ENCODE data around the gene RMRP. TPM values are rescaled to one million over a fixed set of nuclear protein-coding genes. Genes with fewer than 3 reads are reported as not detected.

RMRP gene
- polyA plus RNA-seq, 1 of the 3 experiments (the other 2 are of a cell fraction) = 64.9 TPM

DNA sequence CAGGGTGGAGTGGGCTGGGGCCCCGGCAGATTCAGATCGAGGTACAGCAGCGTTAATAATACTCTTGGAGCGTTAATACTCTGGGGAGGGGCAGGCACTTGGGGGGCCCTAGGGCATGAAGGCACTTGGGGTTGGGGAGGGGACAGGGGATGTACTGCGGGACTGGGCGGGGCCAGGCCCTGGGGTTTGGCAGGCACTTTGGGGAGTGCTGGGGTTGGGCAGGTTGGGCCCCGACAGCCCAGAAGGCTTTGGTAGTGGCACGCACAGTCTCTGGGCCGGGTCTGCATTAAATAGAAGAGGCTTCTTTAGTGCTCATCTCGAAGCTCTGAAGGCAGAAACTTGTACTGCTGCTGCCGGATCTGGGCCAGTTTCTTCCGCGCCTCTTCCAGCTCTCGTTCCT is 39.7 kb upstream of the RMRP start:
- Histone ChIP-seq H3K36me3 (replicated peaks in 1 of 2; ENCODE audit: control insufficient read depth in 1 of 2, insufficient read depth in 2 of 2, low read length in 1 of 2) (peaks cover 42 to 59% of the 10 kb centered on the region in 2 experiments), H3K4me3 (ENCODE audit: low read depth in 2 of 2, low read length in 1 of 2) (no peak overlapping the region), H3K27me3 (ENCODE audit: insufficient read depth) (no peaks in the 10 kb centered on the region), H3K9me2 (no peaks in the 10 kb centered on the region), H3F3A (replicated peaks; ENCODE audit: insufficient read depth) (peaks cover 52% of the 10 kb centered on the region), H3K79me2 (ENCODE audit: insufficient read depth) (no peaks in the 10 kb centered on the region), H3K27ac (ENCODE audit: low read depth in 2 of 2, low read length in 1 of 2) (no peak overlapping the region), H2AFZ (ENCODE audit: low read depth) (no peak overlapping the region), H3K9ac (no peak overlapping the region), H3K4me2 (no peak overlapping the region), H3K4me1 (ENCODE audit: control insufficient read depth in 1 of 2, insufficient read depth in 2 of 2, low read depth in 1 of 2, low read length in 1 of 2) (no peaks in the 10 kb centered on the region), H4K20me1 (ENCODE audit: insufficient read depth) (no peaks in the 10 kb centered on the region), H3K9me3 (no peaks in the 10 kb centered on the region)
- no peak for DNase-seq
- ChIA-PET CTCF (interaction anchor here (1.0 to 8.3 kb wide), 13 partner anchors 10 to 366 kb away, joined by 3 to 183 read pairs (median 13); partner anchors contain the start of genes ARHGEF39, CCDC107, CREB3 and RMRP), POLR2A (interaction anchor here (0.8 to 1.1 kb wide), 2 partner anchors 8 to 11 kb away, joined by 3 to 4 read pairs; no protein-coding TSS in a partner anchor)
- 93% methylated on average over 8 of the region's 14 CpGs for WGBS (ENCODE audit: low lambda C conversion rate)
- no peak for TF ChIP-seq EZH2phosphoT487 (IDR thresholded peaks at IDR 0.05; ENCODE audit: borderline replicate concordance, low read depth)
- no peak for TF ChIP-seq MXI1 (IDR thresholded peaks at IDR 0.05; ENCODE audit: low read depth, low read length)
- no peak for TF ChIP-seq MAX (IDR thresholded peaks at IDR 0.05; ENCODE audit: low read depth)
- no peak for TF ChIP-seq RXRA (IDR thresholded peaks at IDR 0.05; ENCODE audit: borderline replicate concordance, low read depth)
- TF ChIP-seq GATA2 (CRISPR knock-in tag; IDR thresholded peaks at IDR 0.05) = no peak
- TF ChIP-seq NRF1 (IDR thresholded peaks at IDR 0.05; ENCODE audit: low read depth, low read length) = no peak
- TF ChIP-seq, protein P1, sequence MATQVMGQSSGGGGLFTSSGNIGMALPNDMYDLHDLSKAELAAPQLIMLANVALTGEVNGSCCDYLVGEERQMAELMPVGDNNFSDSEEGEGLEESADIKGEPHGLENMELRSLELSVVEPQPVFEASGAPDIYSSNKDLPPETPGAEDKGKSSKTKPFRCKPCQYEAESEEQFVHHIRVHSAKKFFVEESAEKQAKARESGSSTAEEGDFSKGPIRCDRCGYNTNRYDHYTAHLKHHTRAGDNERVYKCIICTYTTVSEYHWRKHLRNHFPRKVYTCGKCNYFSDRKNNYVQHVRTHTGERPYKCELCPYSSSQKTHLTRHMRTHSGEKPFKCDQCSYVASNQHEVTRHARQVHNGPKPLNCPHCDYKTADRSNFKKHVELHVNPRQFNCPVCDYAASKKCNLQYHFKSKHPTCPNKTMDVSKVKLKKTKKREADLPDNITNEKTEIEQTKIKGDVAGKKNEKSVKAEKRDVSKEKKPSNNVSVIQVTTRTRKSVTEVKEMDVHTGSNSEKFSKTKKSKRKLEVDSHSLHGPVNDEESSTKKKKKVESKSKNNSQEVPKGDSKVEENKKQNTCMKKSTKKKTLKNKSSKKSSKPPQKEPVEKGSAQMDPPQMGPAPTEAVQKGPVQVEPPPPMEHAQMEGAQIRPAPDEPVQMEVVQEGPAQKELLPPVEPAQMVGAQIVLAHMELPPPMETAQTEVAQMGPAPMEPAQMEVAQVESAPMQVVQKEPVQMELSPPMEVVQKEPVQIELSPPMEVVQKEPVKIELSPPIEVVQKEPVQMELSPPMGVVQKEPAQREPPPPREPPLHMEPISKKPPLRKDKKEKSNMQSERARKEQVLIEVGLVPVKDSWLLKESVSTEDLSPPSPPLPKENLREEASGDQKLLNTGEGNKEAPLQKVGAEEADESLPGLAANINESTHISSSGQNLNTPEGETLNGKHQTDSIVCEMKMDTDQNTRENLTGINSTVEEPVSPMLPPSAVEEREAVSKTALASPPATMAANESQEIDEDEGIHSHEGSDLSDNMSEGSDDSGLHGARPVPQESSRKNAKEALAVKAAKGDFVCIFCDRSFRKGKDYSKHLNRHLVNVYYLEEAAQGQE (IDR thresholded peaks at IDR 0.05; ENCODE audit: low read depth, low read length) = no peak
- TF ChIP-seq SIN3A (IDR thresholded peaks at IDR 0.05; ENCODE audit: borderline replicate concordance, low read depth, low read length) = no peak
- no peak for TF ChIP-seq CHD2 (IDR thresholded peaks at IDR 0.05; ENCODE audit: low read length, partially characterized antibody)
- no peak for TF ChIP-seq FOSL2 (IDR thresholded peaks at IDR 0.05; ENCODE audit: borderline replicate concordance, low read depth)
- no peak for TF ChIP-seq YY1 (IDR thresholded peaks at IDR 0.05; ENCODE audit: low read depth)
- TF ChIP-seq, protein P2, sequence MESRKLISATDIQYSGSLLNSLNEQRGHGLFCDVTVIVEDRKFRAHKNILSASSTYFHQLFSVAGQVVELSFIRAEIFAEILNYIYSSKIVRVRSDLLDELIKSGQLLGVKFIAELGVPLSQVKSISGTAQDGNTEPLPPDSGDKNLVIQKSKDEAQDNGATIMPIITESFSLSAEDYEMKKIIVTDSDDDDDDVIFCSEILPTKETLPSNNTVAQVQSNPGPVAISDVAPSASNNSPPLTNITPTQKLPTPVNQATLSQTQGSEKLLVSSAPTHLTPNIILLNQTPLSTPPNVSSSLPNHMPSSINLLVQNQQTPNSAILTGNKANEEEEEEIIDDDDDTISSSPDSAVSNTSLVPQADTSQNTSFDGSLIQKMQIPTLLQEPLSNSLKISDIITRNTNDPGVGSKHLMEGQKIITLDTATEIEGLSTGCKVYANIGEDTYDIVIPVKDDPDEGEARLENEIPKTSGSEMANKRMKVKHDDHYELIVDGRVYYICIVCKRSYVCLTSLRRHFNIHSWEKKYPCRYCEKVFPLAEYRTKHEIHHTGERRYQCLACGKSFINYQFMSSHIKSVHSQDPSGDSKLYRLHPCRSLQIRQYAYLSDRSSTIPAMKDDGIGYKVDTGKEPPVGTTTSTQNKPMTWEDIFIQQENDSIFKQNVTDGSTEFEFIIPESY (IDR thresholded peaks at IDR 0.05; ENCODE audit: borderline replicate concordance, low read depth) = no peak
- TF ChIP-seq POLR2AphosphoS5 (IDR thresholded peaks at IDR 0.05; ENCODE audit: low read depth, low read length) = no peak
